Muscle layer of colon (tissue), 2 donors: Measurements from ENCODE around the gene ARL5B.
A peak's percentile ranks its signal among the peaks of the same experiment; 100 is the strongest.

Experiments
- H3K27ac ChIP-seq: one replicate; pipeline ENCODE4 v1.7.0; 2013; ENCODE audit warnings: low read depth, mild to moderate bottlenecking, low read length, moderate library complexity
- H3K27me3 ChIP-seq, 2 donors: one replicate each; pipeline ENCODE4 v1.7.0; 2013; ENCODE audit warnings: low read length in 2 of 2, mild to moderate bottlenecking in 2 of 2; ENCODE audit not compliant: insufficient read depth in 2 of 2, control insufficient read depth in 1 of 2
- H3K36me3 ChIP-seq: one replicate; pipeline ENCODE4 v1.7.0; 2013; ENCODE audit warnings: mild to moderate bottlenecking, low read length; ENCODE audit not compliant: insufficient read depth
- H3K4me1 ChIP-seq: one replicate; pipeline ENCODE4 v1.7.0; 2013; ENCODE audit warnings: mild to moderate bottlenecking, low read length; ENCODE audit not compliant: insufficient read depth
- H3K4me3 ChIP-seq, 2 donors: one replicate each; pipeline ENCODE4 v1.7.0; 2013; ENCODE audit warnings: low read length in 2 of 2, low read depth in 1 of 2, mild to moderate bottlenecking in 1 of 2, moderate library complexity in 1 of 2
- H3K9ac ChIP-seq: one replicate; pipeline ENCODE4 v1.7.0; 2013; ENCODE audit warnings: low read length
- H3K9me3 ChIP-seq: one replicate; pipeline ENCODE4 v1.7.0; 2013; ENCODE audit warnings: mild to moderate bottlenecking, low read length
- donor health status: abdominal sarcoma.
- donor health status: Adenocarcinoma of cecum.

ARL5B gene

GRCh38 chr10:18660816-18661431, 1.7 kb downstream of the ARL5B start:
- Histone ChIP-seq H3K27me3 (no peaks in the 10 kb centered on the region), H3K9ac (no peak overlapping the region), H3K4me1 (peaks cover 22% of the 10 kb centered on the region), H3K36me3 (no peaks in the 10 kb centered on the region), H3K27ac (no peak overlapping the region), H3K4me3 (peak overlapping the region; percentile 94 to 100), H3K9me3 (no peaks in the 10 kb centered on the region)

- Histone ChIP-seq H3K9me3 (no peaks in the 10 kb centered on the region), H3K4me1 (peaks cover 13% of the 10 kb centered on the region), H3K27me3 (no peaks in the 10 kb centered on the region), H3K4me3 (no peak overlapping the region), H3K36me3 (peaks cover 13% of the 10 kb centered on the region), H3K27ac (no peak overlapping the region), H3K9ac (no peak overlapping the region)
Observed at GRCh38 chr10:18664841-18665478, 5.7 kb downstream of the ARL5B start.

GRCh38 chr10:18665815-18666558, 6.8 kb downstream of the ARL5B start:
- H3K4me1 ChIP-seq, result peaks cover 8% of the 10 kb centered on the region
- H3K9me3 ChIP-seq, result no peaks in the 10 kb centered on the region
- H3K4me3 ChIP-seq, result no peak overlapping the region
- H3K9ac ChIP-seq, result no peak overlapping the region
- H3K27me3 ChIP-seq, result no peaks in the 10 kb centered on the region
- peaks cover 13% of the 10 kb centered on the region for H3K36me3 ChIP-seq
- no peak overlapping the region for H3K27ac ChIP-seq

GRCh38 chr10:18666810-18667209, 7.6 kb downstream of the ARL5B start:
- Histone ChIP-seq H3K36me3 (peaks cover 13% of the 10 kb centered on the region), H3K4me3 (no peak overlapping the region), H3K4me1 (no peaks in the 10 kb centered on the region), H3K27ac (no peak overlapping the region), H3K9ac (no peak overlapping the region), H3K27me3 (no peaks in the 10 kb centered on the region), H3K9me3 (no peaks in the 10 kb centered on the region)

GRCh38 chr10:18668026-18668425, 8.8 kb downstream of the ARL5B start:
- Histone ChIP-seq H3K36me3 (peaks cover 13% of the 10 kb centered on the region), H3K4me1 (no peaks in the 10 kb centered on the region), H3K9ac (no peak overlapping the region), H3K4me3 (no peak overlapping the region), H3K27me3 (no peaks in the 10 kb centered on the region), H3K27ac (no peak overlapping the region), H3K9me3 (no peaks in the 10 kb centered on the region)

GRCh38 chr10:18675086-18675801, 16.0 kb downstream of the ARL5B start:
- no peaks in the 10 kb centered on the region for H3K9me3 ChIP-seq

GRCh38 chr10:18680754-18681153, 21.5 kb downstream of the ARL5B start:
- no peak overlapping the region for H3K4me3 ChIP-seq
- no peaks in the 10 kb centered on the region for H3K27me3 ChIP-seq
- H3K9me3 ChIP-seq, result no peaks in the 10 kb centered on the region
- no peak overlapping the region for H3K27ac ChIP-seq
- no peaks in the 10 kb centered on the region for H3K36me3 ChIP-seq
- no peaks in the 10 kb centered on the region for H3K4me1 ChIP-seq
- H3K9ac ChIP-seq, result no peak overlapping the region

More at GRCh38 chr10:18675086-18675801, 16.0 kb downstream of the ARL5B start:
- no peak overlapping the region for H3K4me3 ChIP-seq
- no peaks in the 10 kb centered on the region for H3K27me3 ChIP-seq
- H3K4me1 ChIP-seq, result no peaks in the 10 kb centered on the region
- peaks cover 6% of the 10 kb centered on the region for H3K36me3 ChIP-seq
- no peak overlapping the region for H3K9ac ChIP-seq
- no peak overlapping the region for H3K27ac ChIP-seq

- no peak overlapping the region for H3K27ac ChIP-seq
- no peaks in the 10 kb centered on the region for H3K27me3 ChIP-seq
- H3K9me3 ChIP-seq, result no peaks in the 10 kb centered on the region
- H3K4me3 ChIP-seq, result no peak overlapping the region
- no peaks in the 10 kb centered on the region for H3K4me1 ChIP-seq
- no peak overlapping the region for H3K9ac ChIP-seq
- no peaks in the 10 kb centered on the region for H3K36me3 ChIP-seq
Observed at GRCh38 chr10:18681366-18681765, 22.1 kb downstream of the ARL5B start.

GRCh38 chr10:18681971-18682411, 22.8 kb downstream of the ARL5B start:
- H3K36me3 ChIP-seq, result no peaks in the 10 kb centered on the region
- no peak overlapping the region for H3K27ac ChIP-seq
- H3K9me3 ChIP-seq, result no peaks in the 10 kb centered on the region
- no peaks in the 10 kb centered on the region for H3K4me1 ChIP-seq
- H3K4me3 ChIP-seq, result no peak overlapping the region
- H3K27me3 ChIP-seq, result no peaks in the 10 kb centered on the region
- no peak overlapping the region for H3K9ac ChIP-seq

- Histone ChIP-seq H3K4me3 (no peak overlapping the region), H3K27ac (no peak overlapping the region), H3K27me3 (no peaks in the 10 kb centered on the region), H3K9ac (no peak overlapping the region), H3K9me3 (no peaks in the 10 kb centered on the region), H3K4me1 (no peaks in the 10 kb centered on the region), H3K36me3 (no peaks in the 10 kb centered on the region)
Observed at GRCh38 chr10:18683427-18683826, 24.2 kb downstream of the ARL5B start.

GRCh38 chr10:18684416-18684815, 25.2 kb downstream of the ARL5B start:
- no peaks in the 10 kb centered on the region for H3K27me3 ChIP-seq

More at GRCh38 chr10:18684416-18684815, 25.2 kb downstream of the ARL5B start:
- Histone ChIP-seq H3K9ac (no peak overlapping the region), H3K9me3 (no peaks in the 10 kb centered on the region), H3K36me3 (no peaks in the 10 kb centered on the region), H3K27ac (no peak overlapping the region), H3K4me1 (no peaks in the 10 kb centered on the region), H3K4me3 (no peak overlapping the region)
